ENCODE data around the gene CCDC160.

- TF ChIP-seq CTCF (IDR thresholded peaks at IDR 0.05) (no peak), POLR2A (IDR thresholded peaks at IDR 0.05) (no peak)
Observed at GRCh38 chrX:134251241-134251640, 14.3 kb downstream of the CCDC160 start.

Measured in uterus (tissue), 2 donors.